ENCODE data around the gene TMEM208.
A peak's percentile ranks its signal among the peaks of the same experiment; 100 is the strongest.

The TMEM208 gene

DNA sequence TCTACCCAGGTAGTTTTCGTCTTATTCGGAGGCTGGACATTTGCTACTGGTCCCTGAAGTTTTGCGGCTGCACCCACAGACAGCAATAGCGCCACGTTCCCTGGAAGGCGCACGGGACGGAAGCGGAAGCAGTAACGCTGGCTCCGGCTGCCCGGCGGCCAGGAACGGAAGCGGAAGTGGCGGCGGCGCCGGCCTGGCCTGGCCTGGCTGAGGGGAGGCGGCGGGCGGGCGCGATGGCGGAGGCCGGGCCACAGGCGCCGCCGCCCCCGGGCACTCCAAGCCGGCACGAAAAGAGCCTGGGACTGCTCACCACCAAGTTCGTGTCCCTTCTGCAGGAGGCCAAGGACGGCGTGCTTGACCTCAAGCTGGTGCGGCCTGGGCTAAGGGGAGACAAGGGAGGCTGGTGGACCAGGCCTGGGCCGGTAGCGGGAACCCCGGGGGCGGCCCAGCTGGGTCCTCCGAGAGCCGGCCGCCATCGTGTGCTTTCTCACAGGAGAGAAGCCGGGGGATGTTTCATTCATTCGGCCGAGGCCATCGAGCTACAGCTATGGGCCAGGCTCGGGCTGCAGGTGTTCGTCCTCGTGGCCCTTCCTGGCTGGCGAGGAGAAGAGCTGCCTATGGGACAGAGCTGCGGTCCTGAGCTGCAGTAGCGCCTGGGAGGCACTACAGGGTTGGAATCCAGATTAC, 34.8 kb upstream of the TMEM208 start, which contains the start of gene E2F4:
Gene E2F4 (plus strand): TSS at position 161 of the 687 bp plus-strand sequence. CDS start 73 bp downstream, at position 234.
- TF ChIP-seq POLR2AphosphoS5 (IDR thresholded peaks at IDR 0.05; ENCODE audit: low read depth, low read length): peak; percentile 49; the same call in 1 of the 2 replicates
- TF ChIP-seq FOXP2 (optimal IDR thresholded peaks at IDR 0.05; ENCODE audit: borderline replicate concordance, extremely low read depth, extremely low read length, insufficient read depth): no peak
- 0 out of 2 replicates have a peak, but pooled peaks have one; percentile 54 for TF ChIP-seq TAF1 (IDR thresholded peaks at IDR 0.05; ENCODE audit: borderline replicate concordance, insufficient read depth, low read length)

DNA sequence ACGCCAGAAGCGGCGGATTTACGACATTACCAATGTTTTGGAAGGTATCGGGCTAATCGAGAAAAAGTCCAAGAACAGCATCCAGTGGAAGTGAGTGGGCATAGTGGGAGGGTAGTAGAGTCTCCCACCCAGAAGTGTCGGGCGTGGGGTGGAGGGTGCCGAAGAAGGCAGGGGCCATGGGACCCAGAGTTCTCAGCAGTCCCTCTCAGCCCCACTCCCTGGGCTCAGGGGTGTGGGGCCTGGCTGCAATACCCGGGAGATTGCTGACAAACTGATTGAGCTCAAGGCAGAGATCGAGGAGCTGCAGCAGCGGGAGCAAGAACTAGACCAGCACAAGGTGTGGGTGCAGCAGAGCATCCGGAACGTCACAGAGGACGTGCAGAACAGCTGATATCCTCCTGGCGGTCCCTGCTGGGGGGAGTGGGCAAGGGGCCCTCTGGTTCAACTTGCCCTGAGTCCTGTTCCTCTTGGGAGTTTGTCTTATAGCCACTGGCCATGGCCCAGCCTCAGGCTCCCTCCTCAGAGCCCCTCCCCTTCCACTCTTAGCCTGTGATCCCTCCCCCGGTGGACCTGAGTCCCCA, 34.1 kb upstream of the TMEM208 start:
- no peak for TF ChIP-seq TAF1 (IDR thresholded peaks at IDR 0.05; ENCODE audit: borderline replicate concordance, insufficient read depth, low read length)
- no peak for TF ChIP-seq FOXP2 (optimal IDR thresholded peaks at IDR 0.05; ENCODE audit: borderline replicate concordance, extremely low read depth, extremely low read length, insufficient read depth)
- no peak for TF ChIP-seq POLR2AphosphoS5 (IDR thresholded peaks at IDR 0.05; ENCODE audit: low read depth, low read length)
- TF ChIP-seq, protein P1, sequence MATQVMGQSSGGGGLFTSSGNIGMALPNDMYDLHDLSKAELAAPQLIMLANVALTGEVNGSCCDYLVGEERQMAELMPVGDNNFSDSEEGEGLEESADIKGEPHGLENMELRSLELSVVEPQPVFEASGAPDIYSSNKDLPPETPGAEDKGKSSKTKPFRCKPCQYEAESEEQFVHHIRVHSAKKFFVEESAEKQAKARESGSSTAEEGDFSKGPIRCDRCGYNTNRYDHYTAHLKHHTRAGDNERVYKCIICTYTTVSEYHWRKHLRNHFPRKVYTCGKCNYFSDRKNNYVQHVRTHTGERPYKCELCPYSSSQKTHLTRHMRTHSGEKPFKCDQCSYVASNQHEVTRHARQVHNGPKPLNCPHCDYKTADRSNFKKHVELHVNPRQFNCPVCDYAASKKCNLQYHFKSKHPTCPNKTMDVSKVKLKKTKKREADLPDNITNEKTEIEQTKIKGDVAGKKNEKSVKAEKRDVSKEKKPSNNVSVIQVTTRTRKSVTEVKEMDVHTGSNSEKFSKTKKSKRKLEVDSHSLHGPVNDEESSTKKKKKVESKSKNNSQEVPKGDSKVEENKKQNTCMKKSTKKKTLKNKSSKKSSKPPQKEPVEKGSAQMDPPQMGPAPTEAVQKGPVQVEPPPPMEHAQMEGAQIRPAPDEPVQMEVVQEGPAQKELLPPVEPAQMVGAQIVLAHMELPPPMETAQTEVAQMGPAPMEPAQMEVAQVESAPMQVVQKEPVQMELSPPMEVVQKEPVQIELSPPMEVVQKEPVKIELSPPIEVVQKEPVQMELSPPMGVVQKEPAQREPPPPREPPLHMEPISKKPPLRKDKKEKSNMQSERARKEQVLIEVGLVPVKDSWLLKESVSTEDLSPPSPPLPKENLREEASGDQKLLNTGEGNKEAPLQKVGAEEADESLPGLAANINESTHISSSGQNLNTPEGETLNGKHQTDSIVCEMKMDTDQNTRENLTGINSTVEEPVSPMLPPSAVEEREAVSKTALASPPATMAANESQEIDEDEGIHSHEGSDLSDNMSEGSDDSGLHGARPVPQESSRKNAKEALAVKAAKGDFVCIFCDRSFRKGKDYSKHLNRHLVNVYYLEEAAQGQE (IDR thresholded peaks at IDR 0.05; ENCODE audit: insufficient read depth in 1 of 2, low read depth in 2 of 2, low read length in 2 of 2): no peak
- TF ChIP-seq SIN3A (IDR thresholded peaks at IDR 0.05; ENCODE audit: borderline replicate concordance, insufficient read depth, low read length): no peak

DNA sequence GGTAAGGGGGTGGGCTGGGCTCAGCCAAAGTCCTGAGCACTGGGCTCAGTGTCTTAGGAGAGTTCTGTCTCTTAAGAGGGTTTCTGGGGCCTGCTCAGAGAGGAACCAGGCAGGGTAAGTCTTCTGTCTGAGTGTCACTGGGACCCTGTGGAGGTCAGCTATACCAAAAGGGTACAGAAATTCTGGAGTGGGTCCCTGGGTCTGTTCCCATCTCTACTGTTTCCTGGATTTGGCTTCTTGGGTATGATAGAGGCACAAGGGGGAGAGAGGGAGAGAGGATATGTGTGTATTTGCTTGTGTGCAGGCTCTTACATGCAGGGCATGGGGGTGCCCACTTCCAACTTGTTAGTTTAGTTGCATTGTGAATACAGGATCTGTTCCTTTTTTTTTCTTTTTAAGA, 33.4 kb upstream of the TMEM208 start:
- TF ChIP-seq, protein P1 (IDR thresholded peaks at IDR 0.05; ENCODE audit: insufficient read depth in 1 of 2, low read depth in 2 of 2, low read length in 2 of 2): no peak
- no peak for TF ChIP-seq FOXP2 (optimal IDR thresholded peaks at IDR 0.05; ENCODE audit: borderline replicate concordance, extremely low read depth, extremely low read length, insufficient read depth)
- no peak for TF ChIP-seq TAF1 (IDR thresholded peaks at IDR 0.05; ENCODE audit: borderline replicate concordance, insufficient read depth, low read length)
- no peak for TF ChIP-seq POLR2AphosphoS5 (IDR thresholded peaks at IDR 0.05; ENCODE audit: low read depth, low read length)
- no peak for TF ChIP-seq SIN3A (IDR thresholded peaks at IDR 0.05; ENCODE audit: borderline replicate concordance, insufficient read depth, low read length)

DNA sequence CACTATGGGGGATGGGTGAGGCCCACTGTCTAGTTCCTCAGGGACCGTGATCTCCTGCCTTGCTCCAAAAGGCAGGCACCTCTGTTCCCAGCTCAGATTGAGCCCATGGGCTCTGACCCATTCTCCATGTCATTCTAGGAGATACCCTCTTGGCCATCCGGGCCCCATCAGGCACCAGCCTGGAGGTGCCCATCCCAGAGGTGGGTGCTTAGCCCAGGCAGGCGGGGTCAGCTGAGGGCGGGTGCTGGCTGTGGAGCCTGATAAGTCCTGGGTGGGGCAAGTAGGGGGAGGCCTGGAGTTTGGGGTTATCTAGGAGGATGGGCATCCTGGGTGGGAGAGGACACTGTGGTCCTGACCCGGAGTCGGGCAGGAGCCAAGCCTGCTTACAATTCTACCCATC, 32.7 kb upstream of the TMEM208 start:
- TF ChIP-seq, protein P1 (IDR thresholded peaks at IDR 0.05; ENCODE audit: insufficient read depth in 1 of 2, low read depth in 2 of 2, low read length in 2 of 2): no peak
- TF ChIP-seq TAF1 (IDR thresholded peaks at IDR 0.05; ENCODE audit: borderline replicate concordance, insufficient read depth, low read length): no peak
- no peak for TF ChIP-seq POLR2AphosphoS5 (IDR thresholded peaks at IDR 0.05; ENCODE audit: low read depth, low read length)
- TF ChIP-seq FOXP2 (optimal IDR thresholded peaks at IDR 0.05; ENCODE audit: borderline replicate concordance, extremely low read depth, extremely low read length, insufficient read depth): no peak
- TF ChIP-seq SIN3A (IDR thresholded peaks at IDR 0.05; ENCODE audit: borderline replicate concordance, insufficient read depth, low read length): no peak

DNA sequence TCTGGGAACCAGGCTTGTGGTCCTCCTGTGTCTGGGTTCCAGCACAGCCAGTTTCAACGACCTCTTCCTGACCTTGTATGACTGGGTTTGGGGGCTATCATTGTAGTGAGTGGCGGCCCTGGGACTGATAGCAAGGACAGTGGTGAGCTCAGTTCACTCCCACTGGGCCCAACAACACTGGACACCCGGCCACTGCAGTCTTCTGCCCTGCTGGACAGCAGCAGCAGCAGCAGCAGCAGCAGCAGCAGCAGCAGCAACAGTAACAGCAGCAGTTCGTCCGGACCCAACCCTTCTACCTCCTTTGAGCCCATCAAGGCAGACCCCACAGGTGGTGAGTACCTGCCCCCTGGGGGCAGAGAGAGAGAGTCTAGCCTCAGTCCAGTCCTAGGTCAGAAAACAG, 31.3 kb upstream of the TMEM208 start:
- no peak for TF ChIP-seq POLR2AphosphoS5 (IDR thresholded peaks at IDR 0.05; ENCODE audit: low read depth, low read length)
- TF ChIP-seq FOXP2 (optimal IDR thresholded peaks at IDR 0.05; ENCODE audit: borderline replicate concordance, extremely low read depth, extremely low read length, insufficient read depth): no peak
- TF ChIP-seq, protein P1 (IDR thresholded peaks at IDR 0.05; ENCODE audit: insufficient read depth in 1 of 2, low read depth in 2 of 2, low read length in 2 of 2): no peak
- TF ChIP-seq TAF1 (IDR thresholded peaks at IDR 0.05; ENCODE audit: borderline replicate concordance, insufficient read depth, low read length): no peak
- no peak for TF ChIP-seq SIN3A (IDR thresholded peaks at IDR 0.05; ENCODE audit: borderline replicate concordance, insufficient read depth, low read length)

Measured in PFSK-1 (cell line).